Mononuclear cell (primary cell): ENCODE measurements around the gene ARL15. TPM values are rescaled to one million over a fixed set of nuclear protein-coding genes. Genes with fewer than 3 reads are reported as not detected.

Experiments used
- H3K27me3 ChIP-seq: 2 replicates; pipeline ENCODE4 v1.6.0; 2011; ENCODE audit warnings: low read length, control low read depth; ENCODE audit not compliant: insufficient read depth
- H3K4me1 ChIP-seq: 2 replicates; pipeline ENCODE4 v1.5.1; 2011; ENCODE audit warnings: mild to moderate bottlenecking, low read length, control low read depth; ENCODE audit not compliant: insufficient read depth
- H3K4me3 ChIP-seq: 2 replicates; pipeline ENCODE4 v1.5.1; 2011; ENCODE audit warnings: mild to moderate bottlenecking, low read length, moderate library complexity
- H3K9me3 ChIP-seq: 2 replicates; pipeline ENCODE4 v1.5.1; 2011; ENCODE audit warnings: low read depth, mild to moderate bottlenecking, control low read depth, low read length
- total RNA-seq: library from RNA; depleted of rRNA; stranded (reverse); fragments of >200 nt; gene quantifications from one replicate; pipeline ENCODE4 v1.2.3, GENCODE V29; 2012

ARL15 gene
- total RNA-seq, 1 donor, result 30.3 TPM

DNA sequence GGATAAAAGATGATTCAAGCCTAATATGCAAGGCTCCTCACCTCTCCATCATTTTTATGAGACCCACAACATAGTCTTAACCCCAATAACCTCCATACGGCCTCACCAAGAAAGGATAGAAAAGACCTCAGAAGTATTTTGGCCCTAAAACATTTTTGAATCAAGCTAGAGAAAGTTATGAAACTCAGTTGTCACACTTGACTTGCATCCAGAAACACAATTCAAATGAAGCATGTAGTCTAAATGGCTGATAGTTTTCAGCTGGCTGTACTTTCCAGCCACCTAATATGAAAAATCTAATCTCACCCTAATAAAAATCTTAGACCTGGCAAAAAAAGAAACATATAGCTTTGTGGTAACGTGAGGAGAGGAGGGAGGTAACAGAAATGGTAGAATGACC lies 116.1 kb downstream of the ARL15 start:
- H3K4me1 ChIP-seq, result no peaks in the 10 kb centered on the region
- no peaks in the 10 kb centered on the region for H3K9me3 ChIP-seq
- H3K27me3 ChIP-seq, result no peaks in the 10 kb centered on the region
- H3K4me3 ChIP-seq, result no peak overlapping the region

DNA sequence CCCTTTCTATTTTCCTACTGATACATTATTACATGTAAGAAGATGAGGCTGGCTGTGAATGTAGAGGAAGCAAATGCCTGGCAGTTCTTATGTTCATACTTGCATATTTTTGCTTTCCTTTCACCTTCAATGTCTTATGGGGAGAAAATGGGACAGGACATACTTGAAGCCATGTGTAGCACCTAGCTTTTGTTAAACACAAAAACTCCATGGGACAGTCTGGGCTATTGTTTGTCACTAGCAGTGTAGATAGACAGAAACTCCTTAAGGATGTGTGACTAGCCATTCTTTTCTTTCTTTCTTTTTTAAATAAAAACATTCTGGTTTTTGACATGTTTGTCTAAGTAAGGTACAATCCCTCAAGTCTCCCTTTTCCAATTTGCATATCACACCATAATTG lies 122.7 kb downstream of the ARL15 start:
- H3K9me3 ChIP-seq, result no peaks in the 10 kb centered on the region
- H3K4me3 ChIP-seq, result no peak overlapping the region
- no peaks in the 10 kb centered on the region for H3K4me1 ChIP-seq
- H3K27me3 ChIP-seq, result no peaks in the 10 kb centered on the region

DNA sequence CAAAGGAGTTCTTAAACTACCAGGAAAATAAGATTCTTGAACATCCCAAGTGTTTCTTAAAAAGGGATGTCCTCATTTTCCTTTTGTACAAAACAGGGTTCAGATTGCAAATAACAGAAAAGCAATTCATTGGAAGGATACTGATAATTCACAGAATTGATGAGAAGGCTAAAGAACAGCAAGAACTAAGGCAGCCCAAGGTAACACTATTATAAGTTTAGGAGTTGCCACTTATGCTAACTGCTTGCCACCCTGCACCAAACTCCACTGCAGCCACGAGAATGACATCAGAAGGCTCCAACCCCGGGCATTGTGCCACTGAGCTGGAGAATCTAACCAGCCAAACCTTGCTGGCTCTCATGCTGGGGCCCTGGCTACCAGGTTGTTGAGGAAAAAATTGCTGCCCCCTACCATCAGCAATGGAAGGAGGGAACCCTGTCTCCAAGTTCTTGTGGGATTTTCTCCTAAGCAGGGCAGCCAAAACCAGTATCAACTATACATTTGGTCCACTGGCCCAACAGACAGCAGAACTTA lies 123.4 kb downstream of the ARL15 start:
- no peaks in the 10 kb centered on the region for H3K27me3 ChIP-seq
- no peaks in the 10 kb centered on the region for H3K4me1 ChIP-seq
- no peak overlapping the region for H3K4me3 ChIP-seq
- H3K9me3 ChIP-seq, result no peaks in the 10 kb centered on the region

GRCh38 chr5:54186108-54186507 lies 124.3 kb downstream of the ARL15 start:
- Histone ChIP-seq H3K9me3 (no peaks in the 10 kb centered on the region), H3K27me3 (no peaks in the 10 kb centered on the region), H3K4me1 (no peaks in the 10 kb centered on the region), H3K4me3 (no peak overlapping the region)

GRCh38 chr5:54184806-54185205 lies 125.6 kb downstream of the ARL15 start:
- H3K4me1 ChIP-seq, result no peaks in the 10 kb centered on the region
- H3K9me3 ChIP-seq, result no peaks in the 10 kb centered on the region
- no peak overlapping the region for H3K4me3 ChIP-seq
- no peaks in the 10 kb centered on the region for H3K27me3 ChIP-seq

- no peaks in the 10 kb centered on the region for H3K9me3 ChIP-seq
- H3K4me3 ChIP-seq, result no peak overlapping the region
- no peaks in the 10 kb centered on the region for H3K27me3 ChIP-seq
- no peaks in the 10 kb centered on the region for H3K4me1 ChIP-seq
These were observed 129.7 kb downstream of the ARL15 start for GRCh38 chr5:54180630-54181031.

DNA sequence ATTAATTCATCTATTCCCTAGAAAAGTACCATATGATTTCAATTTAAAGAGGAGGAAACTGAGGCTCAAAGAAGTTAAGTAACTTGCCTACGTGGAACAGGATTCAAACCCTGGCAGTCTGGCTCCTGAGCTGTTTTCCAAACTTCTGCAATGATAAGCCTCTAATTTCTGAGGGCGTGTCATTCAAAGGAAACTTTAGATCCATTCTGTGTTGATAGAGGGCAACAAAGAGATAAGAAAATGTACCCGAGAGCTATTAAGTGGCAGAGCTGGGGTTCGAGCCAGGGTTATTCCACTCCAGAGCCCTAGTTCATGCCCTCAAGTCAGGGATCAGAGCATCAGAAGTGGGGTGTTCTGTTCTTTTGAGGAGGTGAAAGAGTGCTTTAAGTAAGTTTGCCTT lies 131.4 kb downstream of the ARL15 start:
- H3K27me3 ChIP-seq, result no peaks in the 10 kb centered on the region
- no peaks in the 10 kb centered on the region for H3K4me1 ChIP-seq
- no peaks in the 10 kb centered on the region for H3K9me3 ChIP-seq
- H3K4me3 ChIP-seq, result no peak overlapping the region

DNA sequence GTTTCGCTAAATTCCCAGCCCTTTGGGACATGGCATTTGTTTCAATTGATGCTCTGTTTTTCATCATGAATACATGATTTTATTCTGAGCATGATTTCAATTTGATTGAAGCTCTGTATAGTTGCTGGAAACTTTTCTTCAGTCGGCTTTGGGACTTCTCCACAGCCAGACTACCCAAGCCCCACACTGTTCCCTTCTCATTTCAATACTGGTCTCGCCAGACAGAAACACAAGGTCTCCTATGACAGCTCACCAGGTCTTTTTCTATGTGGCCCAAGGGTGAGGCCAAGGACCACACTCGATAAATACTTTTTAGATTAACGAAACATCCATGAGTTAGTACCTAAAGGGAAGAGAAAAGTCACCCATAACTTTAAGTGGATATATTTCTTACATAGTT lies 132.2 kb downstream of the ARL15 start:
- Histone ChIP-seq H3K9me3 (no peaks in the 10 kb centered on the region), H3K27me3 (no peaks in the 10 kb centered on the region), H3K4me1 (no peaks in the 10 kb centered on the region), H3K4me3 (no peak overlapping the region)

- Histone ChIP-seq H3K4me1 (no peaks in the 10 kb centered on the region), H3K9me3 (no peaks in the 10 kb centered on the region), H3K4me3 (no peak overlapping the region), H3K27me3 (no peaks in the 10 kb centered on the region)
These were observed 133.3 kb downstream of the ARL15 start for GRCh38 chr5:54177058-54177457.

DNA sequence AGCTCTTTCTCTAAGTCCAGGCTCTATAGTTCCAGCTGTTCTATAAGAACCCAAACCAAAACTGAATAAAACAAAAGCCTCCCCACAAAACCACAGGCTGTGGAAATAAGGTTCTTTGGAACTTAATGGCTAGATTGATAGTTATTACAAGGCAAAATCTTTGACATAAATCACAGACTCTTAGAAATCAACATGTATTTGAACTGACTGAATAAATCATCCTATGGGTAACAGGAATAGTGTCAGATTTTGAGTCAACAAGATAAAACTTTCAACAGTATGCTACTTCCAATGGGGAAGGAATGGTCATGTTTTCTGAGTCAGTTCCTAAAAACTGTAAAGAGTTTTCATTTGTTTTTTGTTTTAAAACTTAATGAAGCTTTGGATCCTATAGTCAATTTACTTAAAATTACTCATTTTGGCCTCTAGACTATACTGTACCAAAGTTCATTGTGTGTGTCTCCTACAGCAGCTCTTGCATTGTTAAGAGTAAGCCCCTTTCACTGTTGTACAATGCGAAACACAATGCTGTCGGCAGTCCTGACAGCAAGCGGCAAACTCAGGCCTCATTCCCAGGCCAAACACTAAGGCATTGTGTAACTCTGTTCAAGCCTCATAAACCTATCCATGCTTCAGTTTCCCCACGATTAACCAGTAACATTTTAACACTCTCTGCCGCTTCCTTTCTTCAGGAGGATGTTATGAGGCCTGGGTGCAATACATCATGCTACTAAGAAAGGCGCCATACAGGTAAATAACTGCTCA lies 134.1 kb downstream of the ARL15 start:
- H3K27me3 ChIP-seq, result no peaks in the 10 kb centered on the region
- H3K4me3 ChIP-seq, result no peak overlapping the region
- H3K4me1 ChIP-seq, result no peaks in the 10 kb centered on the region
- H3K9me3 ChIP-seq, result no peaks in the 10 kb centered on the region

- Histone ChIP-seq H3K27me3 (no peaks in the 10 kb centered on the region), H3K4me1 (no peaks in the 10 kb centered on the region), H3K9me3 (no peaks in the 10 kb centered on the region), H3K4me3 (no peak overlapping the region)
These were observed 137.1 kb downstream of the ARL15 start for GRCh38 chr5:54173251-54173650.

GRCh38 chr5:54171645-54172384 lies 138.6 kb downstream of the ARL15 start:
- H3K4me3 ChIP-seq, result no peak overlapping the region
- H3K27me3 ChIP-seq, result no peaks in the 10 kb centered on the region
- H3K9me3 ChIP-seq, result no peaks in the 10 kb centered on the region
- no peaks in the 10 kb centered on the region for H3K4me1 ChIP-seq

- Histone ChIP-seq H3K4me3 (no peak overlapping the region), H3K4me1 (no peaks in the 10 kb centered on the region), H3K9me3 (no peaks in the 10 kb centered on the region), H3K27me3 (no peaks in the 10 kb centered on the region)
These were observed 144.7 kb downstream of the ARL15 start for GRCh38 chr5:54165687-54166086.

- H3K27me3 ChIP-seq, result no peaks in the 10 kb centered on the region
- H3K4me3 ChIP-seq, result no peak overlapping the region
- H3K4me1 ChIP-seq, result no peaks in the 10 kb centered on the region
- H3K9me3 ChIP-seq, result no peaks in the 10 kb centered on the region
These were observed 148.2 kb downstream of the ARL15 start for GRCh38 chr5:54162184-54162583.

DNA sequence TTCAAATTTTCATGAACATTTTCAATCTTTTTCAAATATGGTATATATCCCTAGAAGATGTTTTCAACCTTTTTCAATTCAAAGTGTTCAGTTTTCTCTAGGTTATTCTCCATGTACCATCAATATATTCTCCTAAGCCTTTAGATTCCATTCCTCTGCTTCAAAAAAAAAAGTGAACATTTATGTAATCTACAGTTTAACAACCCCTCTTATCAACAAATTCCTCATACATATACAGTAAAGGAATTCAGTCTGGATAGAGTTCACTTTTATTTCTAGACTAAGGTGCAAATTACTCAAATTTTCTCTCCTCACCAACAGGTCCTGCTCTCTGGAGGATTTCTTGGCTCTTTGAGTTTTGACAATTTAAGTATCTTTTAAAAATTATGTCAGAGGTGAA lies 150.0 kb downstream of the ARL15 start:
- Histone ChIP-seq H3K4me1 (no peaks in the 10 kb centered on the region), H3K9me3 (no peaks in the 10 kb centered on the region), H3K27me3 (no peaks in the 10 kb centered on the region), H3K4me3 (no peak overlapping the region)

DNA sequence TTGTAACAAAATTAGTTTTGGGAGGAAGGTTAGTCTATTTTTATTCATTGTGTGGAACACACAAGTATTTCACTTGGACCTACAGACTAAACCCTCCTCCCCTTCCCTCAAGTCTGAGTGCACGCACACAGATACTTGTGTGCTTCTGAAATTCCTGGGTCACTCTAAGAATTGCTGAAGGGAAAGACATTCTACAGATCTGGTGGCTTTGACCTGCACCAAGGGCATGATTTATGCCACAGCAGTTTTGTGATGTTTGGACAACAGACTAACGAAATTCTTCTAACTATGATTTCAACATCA lies 150.5 kb downstream of the ARL15 start:
- Histone ChIP-seq H3K4me1 (no peaks in the 10 kb centered on the region), H3K4me3 (no peak overlapping the region), H3K9me3 (no peaks in the 10 kb centered on the region), H3K27me3 (no peaks in the 10 kb centered on the region)
